ENCODE measurements around the gene VWA5B2. TPM values are rescaled to one million over a fixed set of nuclear protein-coding genes. Genes with fewer than 3 reads are reported as not detected.

Gene VWA5B2
- total RNA-seq, 4 donors from 2014 or later, result 0.95 to 5.0 (median 1.4) TPM; not detected in 1

GRCh38 chr3:184233127-184233843 lies 3.9 kb downstream of the VWA5B2 start:
- Histone ChIP-seq H3K9me3 (no peaks in the 10 kb centered on the region), H3K27me3 (peaks cover 53% of the 10 kb centered on the region), H3K4me3 (no peak overlapping the region), H3K36me3 (no peaks in the 10 kb centered on the region), H3K27ac (no peak overlapping the region), H3K4me1 (peaks cover 9 to 23% (median 17%) of the 10 kb centered on the region in 4 donors)
- intact Hi-C loops (cut with DNase I; ENCODE audit: low total_unique reads), result loop anchor here (10.0 kb wide), 2 partner anchors 88 to 338 kb away; no protein-coding TSS in a partner anchor
- no peak for DNase-seq
- no peak for TF ChIP-seq CTCF (IDR thresholded peaks at IDR 0.05)
- no peak for TF ChIP-seq POLR2A (IDR thresholded peaks at IDR 0.05)
- TF ChIP-seq EP300 (IDR thresholded peaks at IDR 0.05; ENCODE audit: low read depth), result no peak
- TF ChIP-seq POLR2AphosphoS5 (IDR thresholded peaks at IDR 0.05), result no peak
- 89% methylated on average over 22 of the region's 23 CpGs; no CpG with 5 or more reads in 1 of the 2 donors for WGBS, 2 donors (ENCODE audit: low coverage in 1 of 2)
- in situ Hi-C loops (cut with MboI; ENCODE audit: low pct_ligation_motif_present in 1 of 4, low pct_unique_long_range_greater_than_20kb in 1 of 4, low sequenced_read_pairs in 3 of 4), result loop anchor here in 3 of 4 donors (25.0 kb wide), 2 partner anchors 96 to 346 kb away; partner anchors contain the start of genes PARL (in 3 of the 3) and EIF2B5 (in 1 of the 3)

DNA sequence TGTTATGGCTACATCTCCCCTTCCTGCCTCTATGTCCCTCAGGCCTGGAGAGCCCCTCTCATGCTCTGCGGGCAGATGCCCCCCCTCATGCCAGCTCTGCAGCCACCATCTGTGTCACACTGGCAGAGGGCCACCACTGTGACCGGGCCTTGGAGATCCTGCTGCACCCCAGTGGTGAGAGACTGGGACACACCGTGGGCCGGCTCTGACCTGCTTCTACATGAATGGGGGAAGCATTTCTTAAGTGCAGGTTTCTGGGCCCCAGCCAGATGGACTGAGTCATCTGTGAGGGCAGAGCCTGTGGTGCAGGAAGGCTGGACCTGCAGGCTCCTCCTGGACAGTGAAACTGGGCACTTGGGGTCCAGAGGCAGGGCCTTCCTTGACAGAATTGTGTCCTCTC lies 4.8 kb downstream of the VWA5B2 start:
- intact Hi-C loops (cut with DNase I; ENCODE audit: low total_unique reads), result loop anchor here (10.0 kb wide), 2 partner anchors 89 to 339 kb away; no protein-coding TSS in a partner anchor
- 44% methylated on average over 4 of the region's 4 CpGs; no CpG with 5 or more reads in 1 of the 2 donors for WGBS, 2 donors (ENCODE audit: low coverage in 1 of 2)
- H3K27me3 ChIP-seq, result peaks cover 44% of the 10 kb centered on the region

DNA sequence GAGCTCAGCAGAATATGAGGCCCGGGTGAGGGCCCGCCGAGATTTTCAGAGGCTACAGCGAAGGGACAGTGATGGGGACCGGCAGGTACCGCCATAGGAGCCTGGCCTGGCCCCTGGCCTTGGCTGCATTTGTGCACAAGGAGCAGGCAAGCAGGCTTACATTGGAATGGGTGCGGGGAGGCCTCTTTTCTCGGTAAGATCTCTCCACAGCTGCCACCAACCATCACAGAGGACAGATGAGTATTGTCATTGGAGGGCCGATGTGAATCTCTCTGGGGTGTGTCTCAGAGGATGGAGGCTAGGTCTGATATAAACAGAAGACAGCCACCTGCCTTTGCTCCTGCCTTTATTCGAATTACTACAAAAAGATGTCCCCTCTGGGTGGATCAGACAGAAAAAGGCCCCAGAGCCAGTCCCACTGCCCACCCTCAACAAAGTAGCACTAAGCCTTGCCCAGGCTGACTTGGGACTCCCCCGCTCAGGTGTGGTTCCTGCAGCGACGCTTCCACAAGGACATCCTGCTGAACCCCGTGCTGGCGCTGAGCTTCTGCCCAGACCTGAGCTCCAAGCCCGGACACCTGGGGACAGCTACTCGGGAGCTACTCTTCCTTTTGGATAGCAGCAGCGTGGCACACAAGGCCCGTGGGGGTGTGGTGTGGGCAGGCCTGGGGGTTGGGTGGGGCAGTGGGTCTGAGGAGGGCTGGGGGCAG lies 5.4 kb downstream of the VWA5B2 start:
- H3K4me1 ChIP-seq, result peaks cover 6 to 14% (median 6%) of the 10 kb centered on the region in 4 donors
- H3K9me3 ChIP-seq, result no peaks in the 10 kb centered on the region
- in situ Hi-C loops (cut with MboI; ENCODE audit: low pct_ligation_motif_present in 1 of 4, low pct_unique_long_range_greater_than_20kb in 1 of 4, low sequenced_read_pairs in 3 of 4), result loop anchor here in 3 of 4 donors (25.0 kb wide), 2 partner anchors 98 to 348 kb away; partner anchors contain the start of genes PARL (in 3 of the 3) and EIF2B5 (in 1 of the 3)
- intact Hi-C loops (cut with DNase I; ENCODE audit: low total_unique reads), result loop anchor here (10.0 kb wide), 2 partner anchors 90 to 340 kb away; no protein-coding TSS in a partner anchor
- TF ChIP-seq CTCF (IDR thresholded peaks at IDR 0.05) (no peak), EP300 (IDR thresholded peaks at IDR 0.05; ENCODE audit: low read depth) (no peak), POLR2AphosphoS5 (IDR thresholded peaks at IDR 0.05) (no peak), POLR2A (IDR thresholded peaks at IDR 0.05) (no peak)
- H3K36me3 ChIP-seq, result no peaks in the 10 kb centered on the region
- WGBS, 2 donors (ENCODE audit: low coverage in 1 of 2), result 87% methylated on average over 19 of the region's 19 CpGs; no CpG with 5 or more reads in 1 of the 2 donors
- no peak for DNase-seq
- H3K27ac ChIP-seq, result no peak overlapping the region
- peaks cover 38% of the 10 kb centered on the region for H3K27me3 ChIP-seq
- H3K4me3 ChIP-seq, result no peak overlapping the region

More for the DNA sequence above, 4.8 kb downstream of the VWA5B2 start:
- no peak for DNase-seq
- H3K36me3 ChIP-seq, result no peaks in the 10 kb centered on the region
- peaks cover 9 to 20% (median 12%) of the 10 kb centered on the region in 4 donors for H3K4me1 ChIP-seq
- TF ChIP-seq CTCF (IDR thresholded peaks at IDR 0.05) (no peak), POLR2A (IDR thresholded peaks at IDR 0.05) (no peak), POLR2AphosphoS5 (IDR thresholded peaks at IDR 0.05) (no peak), EP300 (IDR thresholded peaks at IDR 0.05; ENCODE audit: low read depth) (no peak)
- in situ Hi-C loops (cut with MboI; ENCODE audit: low pct_ligation_motif_present in 1 of 4, low pct_unique_long_range_greater_than_20kb in 1 of 4, low sequenced_read_pairs in 3 of 4), result loop anchor here in 3 of 4 donors (25.0 kb wide), 2 partner anchors 97 to 347 kb away; partner anchors contain the start of genes PARL (in 3 of the 3) and EIF2B5 (in 1 of the 3)
- no peak overlapping the region for H3K27ac ChIP-seq
- H3K4me3 ChIP-seq, result no peak overlapping the region
- no peaks in the 10 kb centered on the region for H3K9me3 ChIP-seq
